Urinary bladder (tissue), 4 donors: ENCODE measurements around the gene HDAC7. TPM values are rescaled to one million over a fixed set of nuclear protein-coding genes. Genes with fewer than 3 reads are reported as not detected.
A peak's percentile ranks its signal among the peaks of the same experiment; 100 is the strongest.

Experiments used
- DNase-seq: peaks from one replicate; pipeline ENCODE4 v3.0.0-alpha.2; 2015; ENCODE audit errors: extremely low spot score
- H3K27ac ChIP-seq: one replicate; pipeline ENCODE4 v1.5.1; 2013; ENCODE audit warnings: low read depth, mild to moderate bottlenecking, moderate library complexity
- H3K36me3 ChIP-seq: one replicate; pipeline ENCODE4 v1.6.1; 2013; ENCODE audit warnings: mild to moderate bottlenecking, moderate library complexity; ENCODE audit not compliant: insufficient read depth
- H3K4me1 ChIP-seq: one replicate; pipeline ENCODE4 v1.6.1; 2013; ENCODE audit warnings: mild to moderate bottlenecking, moderate library complexity; ENCODE audit not compliant: insufficient read depth
- H3K4me3 ChIP-seq: one replicate; pipeline ENCODE4 v1.5.1; 2013; ENCODE audit warnings: low read depth, low read length
- WGBS: extraction: QIAGEN DNeasy Blood & Tissue Kit; methylation state at CpG from one replicate; pipeline ENCODE4 v1.1.7; 2013; 5-methylcytosine and 5-hydroxymethylcytosine counted together
- polyA plus RNA-seq: library from polyadenylated mRNA; stranded (reverse); fragments of 200-250 nt; gene quantifications from one replicate; pipeline ENCODE4 v1.2.3, GENCODE V29; 2013
- total RNA-seq: library from RNA; depleted of rRNA; stranded (reverse); fragments of >200 nt; gene quantifications from one replicate; pipeline ENCODE4 v1.2.3, GENCODE V29; 2014
- donor health status: healthy with polysubstance abuse.
- donor health status: healthy.

HDAC7 gene
- total and polyA plus RNA-seq, 2 donors: 26.8 to 92.4 TPM

GRCh38 chr12:47744005-47744651 is 75.6 kb downstream of the HDAC7 start:
- H3K27ac ChIP-seq: no peak overlapping the region
- H3K4me1 ChIP-seq: no peaks in the 10 kb centered on the region
- no peaks in the 10 kb centered on the region for H3K36me3 ChIP-seq
- DNase-seq: no peak
- 58% methylated on average over 10 of the region's 10 CpGs for WGBS
- no peak overlapping the region for H3K4me3 ChIP-seq

- Histone ChIP-seq H3K4me1 (no peaks in the 10 kb centered on the region), H3K4me3 (no peak overlapping the region), H3K27ac (no peak overlapping the region), H3K36me3 (no peaks in the 10 kb centered on the region)
- no peak for DNase-seq
- 87% methylated on average over 9 of the region's 9 CpGs for WGBS
Measured at GRCh38 chr12:47743311-47743860, 76.3 kb downstream of the HDAC7 start.

- no peak for DNase-seq
- WGBS: 80% methylated on average over 7 of the region's 7 CpGs
- Histone ChIP-seq H3K4me3 (no peak overlapping the region), H3K4me1 (no peaks in the 10 kb centered on the region), H3K36me3 (no peaks in the 10 kb centered on the region), H3K27ac (no peak overlapping the region)
Measured at GRCh38 chr12:47742253-47742825, 77.4 kb downstream of the HDAC7 start.

- Histone ChIP-seq H3K4me3 (no peak overlapping the region), H3K4me1 (no peaks in the 10 kb centered on the region), H3K36me3 (no peaks in the 10 kb centered on the region), H3K27ac (no peak overlapping the region)
- DNase-seq: no peak
- WGBS: 39% methylated on average over 4 of the region's 4 CpGs
Measured at GRCh38 chr12:47741340-47741703, 78.4 kb downstream of the HDAC7 start.

- WGBS: 86% methylated on average over 21 of the region's 21 CpGs
- no peaks in the 10 kb centered on the region for H3K36me3 ChIP-seq
- H3K4me1 ChIP-seq: no peaks in the 10 kb centered on the region
- DNase-seq: no peak
- no peak overlapping the region for H3K27ac ChIP-seq
- no peak overlapping the region for H3K4me3 ChIP-seq
Measured at GRCh38 chr12:47740606-47741339, 78.9 kb downstream of the HDAC7 start.

- DNase-seq: no peak
- 76% methylated on average over 12 of the region's 12 CpGs for WGBS
- Histone ChIP-seq H3K36me3 (no peaks in the 10 kb centered on the region), H3K27ac (no peak overlapping the region), H3K4me3 (no peak overlapping the region), H3K4me1 (no peaks in the 10 kb centered on the region)
Measured at GRCh38 chr12:47739979-47740378, 79.7 kb downstream of the HDAC7 start.

- Histone ChIP-seq H3K36me3 (no peaks in the 10 kb centered on the region), H3K4me3 (no peak overlapping the region), H3K27ac (no peak overlapping the region), H3K4me1 (no peaks in the 10 kb centered on the region)
- 93% methylated on average over 3 of the region's 3 CpGs for WGBS
- DNase-seq: no peak
Measured at GRCh38 chr12:47739297-47739696, 80.4 kb downstream of the HDAC7 start.

- Histone ChIP-seq H3K36me3 (no peaks in the 10 kb centered on the region), H3K27ac (peak overlapping the region; percentile 62), H3K4me1 (no peaks in the 10 kb centered on the region), H3K4me3 (no peak overlapping the region)
- DNase-seq: no peak
- WGBS: 83% methylated on average over 17 of the region's 17 CpGs
Measured at GRCh38 chr12:47737936-47738594, 81.6 kb downstream of the HDAC7 start.

- peak; percentile 52 for DNase-seq
- 18% methylated on average over 19 of the region's 19 CpGs for WGBS
- no peaks in the 10 kb centered on the region for H3K36me3 ChIP-seq
- H3K4me1 ChIP-seq: no peaks in the 10 kb centered on the region
- no peak overlapping the region for H3K4me3 ChIP-seq
- peak overlapping the region; percentile 57 for H3K27ac ChIP-seq
Measured at GRCh38 chr12:47736877-47737676, 82.6 kb downstream of the HDAC7 start.

- whole genome bisulfite sequencing: 69% methylated on average over 4 of the region's 4 CpGs
- H3K4me3 ChIP-seq: no peak overlapping the region
- no peak for DNase-seq
- peak overlapping the region; percentile 57 for H3K27ac ChIP-seq
- H3K4me1 ChIP-seq: no peaks in the 10 kb centered on the region
- no peaks in the 10 kb centered on the region for H3K36me3 ChIP-seq
Measured at GRCh38 chr12:47736216-47736615, 83.5 kb downstream of the HDAC7 start.

GRCh38 chr12:47735649-47736048 is 84.1 kb downstream of the HDAC7 start:
- DNase-seq: no peak
- Histone ChIP-seq H3K4me1 (no peaks in the 10 kb centered on the region), H3K4me3 (no peak overlapping the region), H3K36me3 (no peaks in the 10 kb centered on the region), H3K27ac (peak overlapping the region; percentile 11)
- 85% methylated on average over 11 of the region's 11 CpGs for WGBS

- DNase-seq: no peak
- 66% methylated on average over 12 of the region's 12 CpGs for WGBS
Measured at GRCh38 chr12:47734725-47735480, 84.8 kb downstream of the HDAC7 start.

More at GRCh38 chr12:47734725-47735480, 84.8 kb downstream of the HDAC7 start:
- H3K4me1 ChIP-seq: no peaks in the 10 kb centered on the region
- H3K36me3 ChIP-seq: no peaks in the 10 kb centered on the region
- H3K4me3 ChIP-seq: no peak overlapping the region
- H3K27ac ChIP-seq: peak overlapping the region; percentile 11
